ENCODE data around the gene PLEK.

DNA sequence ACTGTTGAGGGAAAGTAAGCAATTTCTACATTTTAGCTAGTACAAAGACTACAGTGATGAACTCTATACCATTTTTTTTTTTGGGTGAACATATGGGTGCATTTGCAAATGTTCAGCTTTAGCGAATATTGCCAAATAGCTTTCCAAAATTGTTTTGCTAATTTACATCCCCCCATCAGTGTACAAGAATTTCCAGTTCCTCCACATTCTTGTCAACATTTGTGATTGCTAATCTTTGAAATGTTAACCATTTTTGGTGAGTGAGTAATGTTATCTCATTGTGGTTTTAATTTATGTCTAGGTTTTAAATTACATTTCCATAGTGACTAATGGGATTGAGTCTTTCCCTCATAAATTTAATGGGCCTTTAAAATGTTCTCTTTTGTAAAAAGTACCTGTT lies 28.9 kb upstream of the PLEK start:
- TF ChIP-seq POLR2A (IDR thresholded peaks at IDR 0.05), result no peak
- TF ChIP-seq, protein P1, sequence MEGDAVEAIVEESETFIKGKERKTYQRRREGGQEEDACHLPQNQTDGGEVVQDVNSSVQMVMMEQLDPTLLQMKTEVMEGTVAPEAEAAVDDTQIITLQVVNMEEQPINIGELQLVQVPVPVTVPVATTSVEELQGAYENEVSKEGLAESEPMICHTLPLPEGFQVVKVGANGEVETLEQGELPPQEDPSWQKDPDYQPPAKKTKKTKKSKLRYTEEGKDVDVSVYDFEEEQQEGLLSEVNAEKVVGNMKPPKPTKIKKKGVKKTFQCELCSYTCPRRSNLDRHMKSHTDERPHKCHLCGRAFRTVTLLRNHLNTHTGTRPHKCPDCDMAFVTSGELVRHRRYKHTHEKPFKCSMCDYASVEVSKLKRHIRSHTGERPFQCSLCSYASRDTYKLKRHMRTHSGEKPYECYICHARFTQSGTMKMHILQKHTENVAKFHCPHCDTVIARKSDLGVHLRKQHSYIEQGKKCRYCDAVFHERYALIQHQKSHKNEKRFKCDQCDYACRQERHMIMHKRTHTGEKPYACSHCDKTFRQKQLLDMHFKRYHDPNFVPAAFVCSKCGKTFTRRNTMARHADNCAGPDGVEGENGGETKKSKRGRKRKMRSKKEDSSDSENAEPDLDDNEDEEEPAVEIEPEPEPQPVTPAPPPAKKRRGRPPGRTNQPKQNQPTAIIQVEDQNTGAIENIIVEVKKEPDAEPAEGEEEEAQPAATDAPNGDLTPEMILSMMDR (IDR thresholded peaks at IDR 0.05), result no peak
